Smooth muscle cell (in vitro differentiated cells): Measurements from ENCODE around the gene PEX14. TPM values are rescaled to one million over a fixed set of nuclear protein-coding genes. Genes with fewer than 3 reads are reported as not detected.

Experiments
- DNase-seq: peaks from one replicate; lab custom pipeline; 2025; ENCODE audit not compliant: unreplicated experiment; lab: John Stamatoyannopoulos, UW
- H2AFZ ChIP-seq: fragments of 200-600 bp; sonication (generic); 2 replicates; pipeline ENCODE4 v1.6.0; 2016; ENCODE audit warnings: antibody characterized with exemption, low read depth, mild to moderate bottlenecking
- H3F3A ChIP-seq: fragments of 200-600 bp; sonication (generic); 2 replicates; pipeline ENCODE4 v1.6.0; 2017; ENCODE audit warnings: antibody characterized with exemption, low read depth
- H3K27ac ChIP-seq: fragments of 200-600 bp; sonication (generic); 2 replicates; pipeline ENCODE4 v1.5.1; 2016; ENCODE audit warnings: low read depth, mild to moderate bottlenecking
- H3K27me3 ChIP-seq: fragments of 200-600 bp; sonication (generic); 2 replicates; pipeline ENCODE4 v1.6.1; 2016; ENCODE audit warnings: low read depth, mild to moderate bottlenecking
- H3K36me3 ChIP-seq: fragments of 200-600 bp; sonication (generic); 2 replicates; pipeline ENCODE4 v1.5.1; 2016; ENCODE audit warnings: low read depth
- H3K4me1 ChIP-seq: fragments of 200-600 bp; sonication (generic); 2 replicates; pipeline ENCODE4 v1.5.1; 2016; ENCODE audit warnings: low read depth
- H3K4me2 ChIP-seq: fragments of 200-600 bp; sonication (generic); 2 replicates; pipeline ENCODE4 v1.6.0; 2016; ENCODE audit warnings: mild to moderate bottlenecking
- H3K4me3 ChIP-seq: fragments of 200-600 bp; sonication (generic); 2 replicates; pipeline ENCODE4 v1.5.1; 2016; ENCODE audit warnings: mild to moderate bottlenecking
- H3K79me2 ChIP-seq: fragments of 200-600 bp; sonication (generic); 2 replicates; pipeline ENCODE4 v1.6.0; 2016; ENCODE audit warnings: low read depth, mild to moderate bottlenecking
- H3K9ac ChIP-seq: fragments of 200-600 bp; sonication (generic); 2 replicates; pipeline ENCODE4 v1.6.0; 2016; ENCODE audit warnings: low read depth
- H3K9me3 ChIP-seq: fragments of 200-600 bp; sonication (generic); replicated peaks from 2 replicates; pipeline ENCODE4 v1.5.1; 2016; ENCODE audit warnings: low read depth
- H4K20me1 ChIP-seq: fragments of 200-600 bp; sonication (generic); 2 replicates; pipeline ENCODE4 v1.6.0; 2016; ENCODE audit warnings: low read depth
- CTCF ChIP-seq: fragments of 200-600 bp; sonication (generic); IDR thresholded peaks from 2 replicates; pipeline ENCODE4 v1.5.1; 2017; ENCODE audit warnings: borderline replicate concordance, mild to moderate bottlenecking, antibody characterized with exemption; ENCODE audit not compliant: insufficient read depth, poor library complexity, severe bottlenecking
- WGBS: methylation state at CpG from one replicate; pipeline ENCODE4 v1.1.7; 2016; ENCODE audit warnings: low lambda C conversion rate; 5-methylcytosine and 5-hydroxymethylcytosine counted together
- polyA plus RNA-seq: library from polyadenylated mRNA; unstranded; fragments of >200 nt; fragmentation: Nextera tagmentation; extraction: Ambion mirVana; gene quantifications from 2 replicates; pipeline ENCODE4 v1.2.1, GENCODE V29; 2016
- total RNA-seq: library from RNA; depleted of rRNA; stranded (reverse); fragments of >200 nt; gene quantifications from 2 replicates; pipeline ENCODE4 v1.2.3, GENCODE V29; 2014

The PEX14 gene
- total and polyA plus RNA-seq, 2 experiments from 2014 or later: 14.2 to 15.2 TPM

- peak overlapping the region; percentile 14 for H3K4me2 ChIP-seq
- H3K27ac ChIP-seq: no peak overlapping the region
- no peaks in the 10 kb centered on the region for H3K79me2 ChIP-seq
- DNase-seq: no peak
- 20% methylated on average over 19 of the region's 19 CpGs for WGBS
- H3K36me3 ChIP-seq: no peaks in the 10 kb centered on the region
- TF ChIP-seq CTCF: no peak
- H3K4me3 ChIP-seq: no peak overlapping the region
- no peaks in the 10 kb centered on the region for H3K27me3 ChIP-seq
- peaks cover 26% of the 10 kb centered on the region for H3K4me1 ChIP-seq
- no peaks in the 10 kb centered on the region for H3K9me3 ChIP-seq
- no peaks in the 10 kb centered on the region for H4K20me1 ChIP-seq
- no peaks in the 10 kb centered on the region for H3F3A ChIP-seq
- H2AFZ ChIP-seq: no peak overlapping the region
- no peak overlapping the region for H3K9ac ChIP-seq
Measured at GRCh38 chr1:10651389-10651766, 176.6 kb downstream of the PEX14 start.

- no peaks in the 10 kb centered on the region for H3K27me3 ChIP-seq
- H3K79me2 ChIP-seq: no peaks in the 10 kb centered on the region
- H3K27ac ChIP-seq: no peak overlapping the region
- H3K36me3 ChIP-seq: no peaks in the 10 kb centered on the region
- no peaks in the 10 kb centered on the region for H4K20me1 ChIP-seq
- peaks cover 26% of the 10 kb centered on the region for H3K4me1 ChIP-seq
- WGBS: 57% methylated on average over 11 of the region's 11 CpGs
- H3K4me3 ChIP-seq: no peak overlapping the region
- no peaks in the 10 kb centered on the region for H3F3A ChIP-seq
- H3K9ac ChIP-seq: no peak overlapping the region
- no peak for TF ChIP-seq CTCF
- H2AFZ ChIP-seq: no peak overlapping the region
- H3K4me2 ChIP-seq: peak overlapping the region; percentile 14
- no peak for DNase-seq
- no peaks in the 10 kb centered on the region for H3K9me3 ChIP-seq
Measured at GRCh38 chr1:10651793-10652192, 177.0 kb downstream of the PEX14 start.

GRCh38 chr1:10652626-10653025 is 177.9 kb downstream of the PEX14 start:
- no peaks in the 10 kb centered on the region for H3F3A ChIP-seq
- no peaks in the 10 kb centered on the region for H3K27me3 ChIP-seq
- no peaks in the 10 kb centered on the region for H4K20me1 ChIP-seq
- peaks cover 26% of the 10 kb centered on the region for H3K4me1 ChIP-seq
- no peak overlapping the region for H2AFZ ChIP-seq
- H3K36me3 ChIP-seq: no peaks in the 10 kb centered on the region
- H3K27ac ChIP-seq: no peak overlapping the region
- no peak overlapping the region for H3K4me3 ChIP-seq
- no peak overlapping the region for H3K4me2 ChIP-seq
- no peaks in the 10 kb centered on the region for H3K9me3 ChIP-seq
- no peak overlapping the region for H3K9ac ChIP-seq
- no peak for DNase-seq
- no peak for TF ChIP-seq CTCF
- 96% methylated on average over 12 of the region's 12 CpGs for WGBS
- no peaks in the 10 kb centered on the region for H3K79me2 ChIP-seq

GRCh38 chr1:10653370-10654125 is 178.8 kb downstream of the PEX14 start:
- Histone ChIP-seq H3K4me1 (peaks cover 26% of the 10 kb centered on the region), H3K4me2 (no peak overlapping the region), H3K79me2 (no peaks in the 10 kb centered on the region), H3K27me3 (no peaks in the 10 kb centered on the region), H3K36me3 (no peaks in the 10 kb centered on the region), H3K9ac (no peak overlapping the region), H4K20me1 (no peaks in the 10 kb centered on the region), H2AFZ (no peak overlapping the region), H3K4me3 (no peak overlapping the region), H3K27ac (no peak overlapping the region), H3K9me3 (no peaks in the 10 kb centered on the region), H3F3A (no peaks in the 10 kb centered on the region)
- DNase-seq: no peak
- WGBS: 95% methylated on average over 36 of the region's 41 CpGs
- TF ChIP-seq CTCF: no peak
